ENCODE measurements around the gene ZNF608.

The ZNF608 gene

DNA sequence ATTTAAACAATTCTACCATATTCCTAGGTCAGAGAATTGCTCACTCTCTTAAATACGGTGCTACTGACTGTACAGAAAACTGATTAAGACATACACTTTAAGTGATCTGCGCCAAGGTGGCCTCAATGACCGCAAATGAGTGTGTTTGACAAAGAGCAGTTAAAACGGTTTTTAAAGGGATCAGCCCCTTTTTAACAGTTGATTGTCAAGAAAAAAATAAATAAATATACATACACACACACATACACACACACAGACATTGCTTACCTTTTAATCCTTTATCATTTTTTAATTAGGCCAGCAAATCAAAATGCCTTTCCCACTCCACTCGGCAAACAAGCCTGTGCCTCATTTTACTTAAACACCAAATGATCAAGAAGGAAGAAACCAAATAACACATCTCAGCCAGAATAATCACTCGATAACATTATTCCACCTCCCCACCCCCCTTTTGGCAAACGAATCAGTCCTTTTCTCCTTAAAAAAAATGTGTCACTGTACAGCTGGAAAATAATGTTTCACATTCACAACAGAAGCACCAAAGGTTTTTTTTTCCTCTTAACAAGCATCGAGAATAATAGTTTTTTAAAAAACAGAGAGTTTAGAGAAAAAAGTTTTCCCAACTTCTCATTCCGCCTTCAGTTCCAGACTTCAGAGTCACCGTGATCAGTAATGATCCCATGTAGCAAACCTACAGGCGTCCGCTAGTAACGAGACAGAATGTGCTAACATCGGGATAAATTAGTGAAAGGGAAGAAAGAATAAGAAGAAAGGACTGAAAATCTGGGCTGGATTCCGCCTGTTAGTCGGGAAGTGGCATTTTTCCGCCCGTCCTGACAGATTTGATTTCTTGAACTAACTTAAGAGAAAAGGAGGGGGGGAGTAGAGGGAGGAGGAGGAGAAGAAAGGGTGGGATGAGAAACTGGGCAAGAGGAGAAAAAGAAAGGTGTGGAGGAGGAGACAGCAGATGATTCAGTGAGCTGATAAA, at the start of gene ZNF608:
ZNF608 (minus strand) TSS at position 712 of the 988 bp plus-strand sequence. CDS start 1,650 bp downstream, outside the sequence.
- Mint-ChIP-seq H3K36me3 (no peaks in the 10 kb centered on the region), H3K27ac (no peak within 1 kb of the TSS), H3K4me3 (peak within 1 kb of the TSS; percentile 23), H3K9me3 (peaks cover under 1% of the 10 kb centered on the region), H3K4me1 (peaks cover 15% of the 10 kb centered on the region), H3K27me3 (peaks cover 45% of the 10 kb centered on the region)

- Mint-ChIP-seq H3K4me1 (no peaks in the 10 kb centered on the region), H3K36me3 (no peaks in the 10 kb centered on the region), H3K27me3 (no peaks in the 10 kb centered on the region), H3K9me3 (no peaks in the 10 kb centered on the region), H3K27ac (no peak overlapping the region), H3K4me3 (no peak overlapping the region)
Measured at GRCh38 chr5:124795829-124796228, 49.4 kb upstream of the ZNF608 start.

GRCh38 chr5:124790895-124791732, 44.7 kb upstream of the ZNF608 start:
- Mint-ChIP-seq H3K9me3 (no peaks in the 10 kb centered on the region), H3K27ac (no peak overlapping the region), H3K27me3 (no peaks in the 10 kb centered on the region), H3K4me3 (no peak overlapping the region), H3K36me3 (no peaks in the 10 kb centered on the region), H3K4me1 (no peaks in the 10 kb centered on the region)

DNA sequence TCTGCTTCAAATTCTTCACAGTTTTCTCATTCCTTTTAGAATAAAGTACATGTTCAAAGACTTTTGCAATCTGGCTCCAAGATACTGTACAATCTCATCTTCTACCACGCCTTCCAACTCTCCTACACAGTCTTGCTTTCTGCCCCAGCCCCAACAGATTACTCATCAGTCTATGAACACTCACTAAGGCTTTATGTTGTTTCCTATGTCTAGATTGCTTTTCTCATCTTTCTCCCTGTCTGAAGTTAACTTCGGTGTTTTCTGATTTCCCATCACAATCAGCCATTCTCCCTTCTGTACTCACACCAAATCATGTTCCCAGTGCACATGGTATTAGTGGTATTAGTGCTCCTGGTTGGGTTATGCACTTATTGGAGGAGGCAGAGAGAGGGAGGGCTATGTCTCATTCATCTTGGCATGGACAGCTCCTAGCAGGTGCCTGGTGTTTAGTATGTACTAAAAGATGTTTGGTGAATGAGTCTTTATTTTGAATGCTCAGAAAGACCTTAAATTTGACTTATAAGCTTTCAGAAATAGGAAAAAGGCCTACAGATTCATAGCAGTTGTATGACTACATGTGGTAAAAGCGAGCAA, 44.0 kb upstream of the ZNF608 start:
- Mint-ChIP-seq H3K4me3 (no peak overlapping the region), H3K9me3 (no peaks in the 10 kb centered on the region), H3K4me1 (no peaks in the 10 kb centered on the region), H3K27ac (no peak overlapping the region), H3K27me3 (no peaks in the 10 kb centered on the region), H3K36me3 (no peaks in the 10 kb centered on the region)

GRCh38 chr5:124789104-124789605, 42.7 kb upstream of the ZNF608 start:
- H3K4me1 Mint-ChIP-seq, result no peaks in the 10 kb centered on the region
- H3K4me3 Mint-ChIP-seq, result no peak overlapping the region
- no peaks in the 10 kb centered on the region for H3K36me3 Mint-ChIP-seq
- H3K27ac Mint-ChIP-seq, result no peak overlapping the region
- H3K9me3 Mint-ChIP-seq, result no peaks in the 10 kb centered on the region
- no peaks in the 10 kb centered on the region for H3K27me3 Mint-ChIP-seq

DNA sequence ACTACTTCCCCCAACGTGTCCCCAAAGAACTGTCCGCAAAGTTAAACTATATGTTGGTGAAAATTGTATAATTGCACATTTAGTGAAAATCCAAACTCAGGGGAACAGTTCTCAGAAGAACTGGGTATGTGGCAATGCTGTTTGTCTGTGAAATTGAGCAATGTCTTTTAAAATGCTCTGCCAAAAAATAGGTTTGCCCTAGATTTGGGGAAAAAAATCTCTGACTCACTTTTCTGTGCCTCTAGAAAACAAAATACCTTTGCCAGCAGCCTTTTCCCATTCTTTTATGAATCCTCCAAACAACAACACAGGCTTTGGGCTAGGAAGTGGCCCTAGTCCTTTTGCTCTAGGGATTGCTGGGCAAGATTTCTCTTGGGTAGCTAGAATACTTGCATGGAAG, 37.4 kb upstream of the ZNF608 start:
- H3K27ac Mint-ChIP-seq, result no peak overlapping the region
- H3K4me1 Mint-ChIP-seq, result no peaks in the 10 kb centered on the region
- H3K27me3 Mint-ChIP-seq, result no peaks in the 10 kb centered on the region
- no peak overlapping the region for H3K4me3 Mint-ChIP-seq
- H3K36me3 Mint-ChIP-seq, result no peaks in the 10 kb centered on the region
- H3K9me3 Mint-ChIP-seq, result no peaks in the 10 kb centered on the region

GRCh38 chr5:124783285-124783684, 36.8 kb upstream of the ZNF608 start:
- H3K4me1 Mint-ChIP-seq, result no peaks in the 10 kb centered on the region
- no peaks in the 10 kb centered on the region for H3K36me3 Mint-ChIP-seq
- H3K4me3 Mint-ChIP-seq, result no peak overlapping the region
- H3K27me3 Mint-ChIP-seq, result no peaks in the 10 kb centered on the region
- H3K9me3 Mint-ChIP-seq, result no peaks in the 10 kb centered on the region
- H3K27ac Mint-ChIP-seq, result no peak overlapping the region

DNA sequence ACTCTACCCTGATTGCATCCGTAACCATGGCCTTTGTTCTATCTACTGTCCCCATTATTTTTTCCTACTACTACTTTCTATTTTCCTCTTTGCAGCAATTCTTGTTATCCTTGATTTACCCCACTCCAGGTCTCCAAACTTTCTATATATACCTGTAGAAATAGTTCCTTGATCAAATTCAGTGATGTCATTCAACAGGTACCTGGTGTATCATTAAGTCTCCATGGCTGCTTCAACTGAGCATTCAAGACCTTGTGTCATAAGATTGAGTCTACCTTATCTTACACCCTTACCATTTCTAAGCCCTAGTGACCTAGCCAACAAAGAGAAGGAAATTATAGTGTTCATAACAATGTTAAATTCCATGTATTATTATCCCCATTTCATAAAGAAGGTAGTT, 35.8 kb upstream of the ZNF608 start:
- Mint-ChIP-seq H3K36me3 (no peaks in the 10 kb centered on the region), H3K27me3 (no peaks in the 10 kb centered on the region), H3K4me1 (no peaks in the 10 kb centered on the region), H3K27ac (no peak overlapping the region), H3K9me3 (no peaks in the 10 kb centered on the region), H3K4me3 (no peak overlapping the region)

DNA sequence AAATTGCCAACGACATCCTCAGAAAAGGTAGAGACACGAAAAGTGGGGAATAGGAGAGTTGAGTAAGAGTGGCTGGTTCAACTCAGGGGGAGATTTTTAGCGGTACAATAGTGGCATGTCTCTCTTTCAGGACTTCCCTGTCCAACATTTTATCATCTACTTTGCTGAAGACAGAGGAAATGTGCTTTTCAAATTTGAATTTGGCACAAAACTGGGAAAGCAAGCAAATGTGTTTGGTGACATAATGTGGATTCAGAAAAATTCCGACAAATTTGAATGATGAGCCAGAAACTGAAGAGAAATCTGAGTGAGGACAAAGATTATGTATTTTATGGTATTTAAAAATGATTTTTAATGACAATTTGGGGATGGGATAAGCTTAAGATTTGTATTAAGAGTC, 33.6 kb upstream of the ZNF608 start:
- no peaks in the 10 kb centered on the region for H3K9me3 Mint-ChIP-seq
- H3K27me3 Mint-ChIP-seq, result no peaks in the 10 kb centered on the region
- H3K4me1 Mint-ChIP-seq, result no peaks in the 10 kb centered on the region
- H3K4me3 Mint-ChIP-seq, result no peak overlapping the region
- no peak overlapping the region for H3K27ac Mint-ChIP-seq
- no peaks in the 10 kb centered on the region for H3K36me3 Mint-ChIP-seq

DNA sequence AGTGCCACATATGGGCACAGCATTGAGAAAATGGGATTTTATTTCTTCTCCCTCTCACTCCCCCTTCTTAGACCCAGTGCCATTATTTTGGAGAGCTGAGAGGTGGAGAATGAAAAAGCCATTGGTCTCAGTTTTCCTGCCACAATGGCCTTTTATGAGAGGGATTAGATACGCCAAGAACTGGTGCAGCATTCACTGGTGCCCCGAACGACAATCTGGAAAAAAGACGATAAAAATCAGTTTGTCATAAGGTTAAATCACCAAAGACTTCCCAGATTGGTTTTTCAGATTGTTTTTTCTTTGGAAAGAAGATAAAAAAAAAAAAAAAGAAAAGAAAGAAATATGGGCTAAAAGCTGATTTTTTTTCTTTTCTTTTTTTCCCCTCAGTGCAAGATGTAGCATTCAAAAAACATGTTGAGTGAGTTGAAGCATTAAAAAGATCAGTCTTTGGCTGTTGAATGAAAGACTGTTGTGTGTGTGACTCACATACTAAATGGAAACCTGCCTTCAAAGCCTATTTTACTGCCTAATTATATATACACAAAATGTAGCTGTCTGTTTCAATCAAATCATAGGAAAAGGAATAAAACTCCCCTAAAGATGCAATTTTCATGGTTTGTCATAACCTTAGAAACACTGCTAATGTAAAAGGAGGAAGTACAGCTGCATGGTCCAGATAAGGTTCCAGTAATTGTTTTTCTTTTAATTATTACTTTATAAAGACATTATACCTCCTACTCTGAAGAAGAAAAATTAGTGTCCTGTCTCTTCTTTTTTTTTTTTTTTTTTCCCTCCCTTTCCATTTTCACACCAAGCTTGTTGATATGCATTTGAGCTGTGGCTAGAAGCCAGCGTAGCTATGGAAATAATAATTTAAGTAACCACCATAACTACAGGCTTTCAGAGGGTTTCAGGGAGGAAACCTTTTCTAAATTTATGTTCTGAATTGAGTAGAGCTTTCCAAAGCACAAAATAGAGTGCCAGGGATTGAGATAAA, 27.2 kb upstream of the ZNF608 start:
- no peak overlapping the region for H3K27ac Mint-ChIP-seq
- no peaks in the 10 kb centered on the region for H3K27me3 Mint-ChIP-seq
- H3K4me1 Mint-ChIP-seq, result no peaks in the 10 kb centered on the region
- H3K9me3 Mint-ChIP-seq, result peaks cover 5% of the 10 kb centered on the region
- H3K36me3 Mint-ChIP-seq, result no peaks in the 10 kb centered on the region
- H3K4me3 Mint-ChIP-seq, result no peak overlapping the region

- Mint-ChIP-seq H3K27ac (no peak overlapping the region), H3K27me3 (no peaks in the 10 kb centered on the region)
Measured at GRCh38 chr5:124772457-124773200, 26.2 kb upstream of the ZNF608 start.

GRCh38 chr5:124771761-124772160, 25.3 kb upstream of the ZNF608 start:
- no peaks in the 10 kb centered on the region for H3K4me1 Mint-ChIP-seq
- no peaks in the 10 kb centered on the region for H3K36me3 Mint-ChIP-seq
- no peaks in the 10 kb centered on the region for H3K27me3 Mint-ChIP-seq
- H3K27ac Mint-ChIP-seq, result no peak overlapping the region
- H3K9me3 Mint-ChIP-seq, result peaks cover 5% of the 10 kb centered on the region
- H3K4me3 Mint-ChIP-seq, result no peak overlapping the region

More at GRCh38 chr5:124772457-124773200, 26.2 kb upstream of the ZNF608 start:
- H3K9me3 Mint-ChIP-seq, result peaks cover 5% of the 10 kb centered on the region
- no peaks in the 10 kb centered on the region for H3K36me3 Mint-ChIP-seq
- H3K4me3 Mint-ChIP-seq, result no peak overlapping the region
- H3K4me1 Mint-ChIP-seq, result no peaks in the 10 kb centered on the region

DNA sequence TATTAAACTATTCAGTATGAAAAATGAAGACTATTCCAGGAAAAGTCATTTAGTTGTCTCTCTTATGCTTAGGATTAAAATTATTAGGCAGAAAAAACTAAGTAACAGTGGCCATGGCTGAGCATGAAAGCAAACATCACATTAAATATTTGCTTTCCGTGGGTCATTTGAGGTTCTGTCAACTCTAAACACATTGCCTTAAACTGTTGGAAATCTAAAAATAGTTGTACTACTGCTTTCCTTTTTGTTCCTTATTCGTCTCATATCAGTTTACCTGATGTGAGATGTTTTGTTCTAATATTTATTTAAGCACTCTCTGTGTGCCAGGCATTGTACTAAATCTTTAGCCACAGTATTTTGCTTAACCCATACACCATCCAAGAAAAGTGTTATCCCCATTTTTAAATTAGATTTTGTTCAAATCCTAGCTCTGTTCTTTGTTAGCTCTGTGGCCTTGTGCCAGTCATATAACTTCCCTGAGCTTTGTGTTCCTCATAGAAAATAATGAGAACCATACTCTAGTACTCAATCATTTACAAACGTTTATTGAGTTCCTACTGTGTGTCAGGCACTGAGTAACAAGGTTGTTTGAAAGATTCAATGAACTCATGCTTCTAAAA, 18.7 kb upstream of the ZNF608 start:
- Mint-ChIP-seq H3K36me3 (no peaks in the 10 kb centered on the region), H3K4me1 (no peaks in the 10 kb centered on the region), H3K9me3 (no peaks in the 10 kb centered on the region), H3K27ac (no peak overlapping the region), H3K4me3 (no peak overlapping the region), H3K27me3 (no peaks in the 10 kb centered on the region)

GRCh38 chr5:124764585-124764984, 18.1 kb upstream of the ZNF608 start:
- no peaks in the 10 kb centered on the region for H3K27me3 Mint-ChIP-seq
- no peaks in the 10 kb centered on the region for H3K36me3 Mint-ChIP-seq
- H3K27ac Mint-ChIP-seq, result no peak overlapping the region
- no peaks in the 10 kb centered on the region for H3K4me1 Mint-ChIP-seq
- no peak overlapping the region for H3K4me3 Mint-ChIP-seq
- no peaks in the 10 kb centered on the region for H3K9me3 Mint-ChIP-seq
